Measurements from ENCODE around the gene ZNF677.
"Not testable (repeated sequence)": the region's sequence is repeated elsewhere in the genome, so short reads cannot be mapped to it uniquely, and the experiment has no call there.

Gene ZNF677

DNA sequence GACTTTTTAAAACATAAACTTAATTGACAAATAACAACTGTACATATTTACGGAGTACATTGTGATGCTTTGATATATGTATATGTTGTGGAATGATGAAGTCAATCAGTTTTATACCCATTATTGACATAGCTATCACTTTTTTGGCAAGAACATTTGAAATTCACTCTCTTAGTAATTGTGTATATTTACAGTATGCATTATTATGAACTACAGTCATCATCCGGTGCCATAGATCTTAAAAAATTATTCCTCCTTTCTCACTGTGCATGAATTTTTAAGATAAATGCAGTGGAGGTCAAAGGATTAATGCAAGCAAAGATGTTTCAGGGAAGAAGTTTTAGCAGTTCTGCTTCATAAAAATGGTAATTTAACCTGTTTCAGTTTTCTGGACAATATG is 20.8 kb upstream of the ZNF677 start:
- ChIA-PET POLR2A (no interaction called here), CTCF (no interaction called here)
- TF ChIP-seq ZNF843 (tag by site-specific recombination; IDR thresholded peaks at IDR 0.05): no peak
- no peak for TF ChIP-seq KLF8 (tag by site-specific recombination; IDR thresholded peaks at IDR 0.05)
- no peak for TF ChIP-seq ZNF768 (tag by site-specific recombination; IDR thresholded peaks at IDR 0.05)
- TF ChIP-seq ZNF548 (tag by site-specific recombination; IDR thresholded peaks at IDR 0.05): no peak
- no peak for TF ChIP-seq ZNF544 (tag by site-specific recombination; IDR thresholded peaks at IDR 0.05)
- TF ChIP-seq ZNF585B (tag by site-specific recombination; IDR thresholded peaks at IDR 0.05): no peak
- TF ChIP-seq ZNF785 (tag by site-specific recombination; IDR thresholded peaks at IDR 0.05): no peak
- Histone ChIP-seq H3K27ac (ENCODE audit: extremely low read depth, low read depth, low read length) (no peak overlapping the region), H3K4me1 (ENCODE audit: control insufficient read depth, insufficient read depth, low read length) (no peaks in the 10 kb centered on the region), H3K4me3 (ENCODE audit: low read depth, low read length) (no peak overlapping the region), H3K9me3 (ENCODE audit: control insufficient read depth, insufficient read depth, low read depth, low read length) (no peaks in the 10 kb centered on the region), H3K36me3 (ENCODE audit: control insufficient read depth in 2 of 2, insufficient read depth in 1 of 2, low read length in 2 of 2) (no peaks in the 10 kb centered on the region)

DNA sequence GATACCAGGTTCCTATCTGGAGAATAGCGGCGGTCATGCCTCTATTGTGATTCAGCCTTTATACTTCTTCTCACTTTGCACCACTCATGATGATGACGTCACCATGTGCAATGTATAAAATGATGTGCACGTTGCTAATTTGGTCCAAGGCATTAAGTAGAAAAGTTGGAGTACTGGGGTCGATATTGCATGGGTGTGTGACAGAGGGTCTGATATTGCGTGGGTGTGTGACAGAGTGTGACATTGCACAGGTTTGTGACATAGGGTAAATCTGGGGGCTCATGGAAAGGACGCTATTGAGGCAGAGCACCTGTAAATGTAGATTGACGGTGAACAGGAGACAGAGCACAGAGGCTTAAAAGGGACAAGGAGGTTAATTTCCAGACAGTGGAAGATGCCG is 17.4 kb upstream of the ZNF677 start:
- H3K27ac ChIP-seq (ENCODE audit: extremely low read depth, low read depth, low read length): no peak overlapping the region
- no peaks in the 10 kb centered on the region for H3K36me3 ChIP-seq (ENCODE audit: control insufficient read depth in 2 of 2, insufficient read depth in 1 of 2, low read length in 2 of 2)
- POLR2A ChIA-PET: no interaction called here
- TF ChIP-seq, protein P1, sequence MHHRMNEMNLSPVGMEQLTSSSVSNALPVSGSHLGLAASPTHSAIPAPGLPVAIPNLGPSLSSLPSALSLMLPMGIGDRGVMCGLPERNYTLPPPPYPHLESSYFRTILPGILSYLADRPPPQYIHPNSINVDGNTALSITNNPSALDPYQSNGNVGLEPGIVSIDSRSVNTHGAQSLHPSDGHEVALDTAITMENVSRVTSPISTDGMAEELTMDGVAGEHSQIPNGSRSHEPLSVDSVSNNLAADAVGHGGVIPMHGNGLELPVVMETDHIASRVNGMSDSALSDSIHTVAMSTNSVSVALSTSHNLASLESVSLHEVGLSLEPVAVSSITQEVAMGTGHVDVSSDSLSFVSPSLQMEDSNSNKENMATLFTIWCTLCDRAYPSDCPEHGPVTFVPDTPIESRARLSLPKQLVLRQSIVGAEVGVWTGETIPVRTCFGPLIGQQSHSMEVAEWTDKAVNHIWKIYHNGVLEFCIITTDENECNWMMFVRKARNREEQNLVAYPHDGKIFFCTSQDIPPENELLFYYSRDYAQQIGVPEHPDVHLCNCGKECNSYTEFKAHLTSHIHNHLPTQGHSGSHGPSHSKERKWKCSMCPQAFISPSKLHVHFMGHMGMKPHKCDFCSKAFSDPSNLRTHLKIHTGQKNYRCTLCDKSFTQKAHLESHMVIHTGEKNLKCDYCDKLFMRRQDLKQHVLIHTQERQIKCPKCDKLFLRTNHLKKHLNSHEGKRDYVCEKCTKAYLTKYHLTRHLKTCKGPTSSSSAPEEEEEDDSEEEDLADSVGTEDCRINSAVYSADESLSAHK (tag by site-specific recombination; IDR thresholded peaks at IDR 0.05): no peak
- TF ChIP-seq ATF2 (tag by site-specific recombination; IDR thresholded peaks at IDR 0.05; ENCODE audit: low read depth): peak; percentile 34; the same call in 1 of the 2 replicates
- H3K9me3 ChIP-seq (ENCODE audit: control insufficient read depth, insufficient read depth, low read depth, low read length): no peaks in the 10 kb centered on the region
- H3K4me3 ChIP-seq (ENCODE audit: low read depth, low read length): no peak overlapping the region
- H3K4me1 ChIP-seq (ENCODE audit: control insufficient read depth, insufficient read depth, low read length): no peaks in the 10 kb centered on the region
- CTCF ChIA-PET: no interaction called here

DNA sequence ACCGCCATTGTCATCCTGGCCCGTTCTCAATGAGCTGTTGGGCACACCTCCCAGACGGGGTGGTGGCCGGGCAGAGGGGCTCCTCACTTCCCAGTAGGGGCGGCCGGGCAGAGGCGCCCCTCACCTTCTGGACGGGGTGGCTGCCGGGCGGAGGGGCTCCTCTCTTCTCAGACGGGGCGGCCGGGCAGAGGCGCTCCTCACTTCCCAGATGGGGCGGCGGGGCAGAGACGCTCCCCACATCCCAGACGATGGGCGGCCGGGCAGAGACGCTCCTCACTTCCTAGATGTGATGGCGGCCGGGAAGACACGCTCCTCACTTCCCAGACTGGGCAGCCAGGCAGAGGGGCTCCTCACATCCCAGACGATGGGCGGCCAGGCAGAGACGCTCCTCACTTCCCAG is 15.2 kb upstream of the ZNF677 start:
- H3K4me1 ChIP-seq (ENCODE audit: control insufficient read depth, insufficient read depth, low read length); POLR2A ChIA-PET; H3K9me3 ChIP-seq (ENCODE audit: control insufficient read depth, insufficient read depth, low read depth, low read length); H3K36me3 ChIP-seq (ENCODE audit: control insufficient read depth in 2 of 2, insufficient read depth in 1 of 2, low read length in 2 of 2); CTCF ChIA-PET; H3K27ac ChIP-seq (ENCODE audit: extremely low read depth, low read depth, low read length); H3K4me3 ChIP-seq (ENCODE audit: low read depth, low read length): not testable (repeated sequence)

GRCh38 chr19:53267623-53268022 is 12.9 kb upstream of the ZNF677 start, which contains the start of gene VN1R4:
Gene VN1R4 (minus strand): TSS chr19:53267723. CDS start chr19:53267665, 58 bp downstream.
- POLR2A ChIA-PET; H3K36me3 ChIP-seq (ENCODE audit: control insufficient read depth in 2 of 2, insufficient read depth in 1 of 2, low read length in 2 of 2); H3K4me1 ChIP-seq (ENCODE audit: control insufficient read depth, insufficient read depth, low read length); H3K4me3 ChIP-seq (ENCODE audit: low read depth, low read length); H3K27ac ChIP-seq (ENCODE audit: extremely low read depth, low read depth, low read length); H3K9me3 ChIP-seq (ENCODE audit: control insufficient read depth, insufficient read depth, low read depth, low read length): not testable (repeated sequence)
- CTCF ChIA-PET: interaction anchor here (0.8 kb wide), 1 partner anchor 526 kb away, joined by 3 read pairs; no protein-coding TSS in a partner anchor

DNA sequence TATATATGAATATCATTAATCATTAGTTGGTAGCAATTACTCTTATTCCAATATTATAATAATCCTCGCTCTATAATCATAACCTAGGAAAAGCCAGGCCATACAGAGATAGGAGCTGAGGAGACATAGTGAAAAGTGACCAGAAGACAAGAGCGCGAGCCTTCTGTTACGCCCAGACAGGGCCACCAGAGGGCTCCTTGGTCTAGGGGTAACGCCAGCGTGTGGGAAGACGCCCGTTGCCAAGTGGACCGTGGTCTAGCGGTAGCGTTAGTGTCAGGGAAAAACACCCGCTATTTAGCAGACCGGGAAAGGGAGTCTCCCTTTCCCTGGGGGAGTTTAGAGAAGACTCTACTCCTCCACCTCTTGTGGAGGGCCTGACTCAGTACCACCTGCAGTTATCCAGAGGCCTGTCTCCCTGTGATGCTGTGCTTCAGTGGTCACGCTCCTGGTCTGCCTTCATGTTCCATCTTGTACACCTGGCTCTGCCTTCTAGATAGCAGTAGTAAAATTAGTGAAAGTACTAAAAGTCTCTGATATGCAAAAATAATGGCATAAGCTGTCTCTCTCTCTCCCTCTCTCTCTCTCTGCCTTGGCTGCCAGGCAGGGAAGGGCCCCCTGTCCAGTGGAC is 3.2 kb upstream of the ZNF677 start, which contains the start of gene VN1R2:
VN1R2 (plus strand) TSS at position 578 of the 628 bp plus-strand sequence. CDS start 84 bp downstream, outside the sequence.
- H3K27ac ChIP-seq (ENCODE audit: extremely low read depth, low read depth, low read length); H3K36me3 ChIP-seq (ENCODE audit: control insufficient read depth in 2 of 2, insufficient read depth in 1 of 2, low read length in 2 of 2); POLR2A ChIA-PET; H3K9me3 ChIP-seq (ENCODE audit: control insufficient read depth, insufficient read depth, low read depth, low read length); CTCF ChIA-PET; H3K4me3 ChIP-seq (ENCODE audit: low read depth, low read length); H3K4me1 ChIP-seq (ENCODE audit: control insufficient read depth, insufficient read depth, low read length): not testable (repeated sequence)

All from HEK293 (cell line).